Type B pancreatic cell (in vitro differentiated cells): ENCODE data around the gene TRIM65. TPM values are rescaled to one million over a fixed set of nuclear protein-coding genes. Genes with fewer than 3 reads are reported as not detected.
A peak's percentile ranks its signal among the peaks of the same experiment; 100 is the strongest.
"Not testable (repeated sequence)": the region's sequence is repeated elsewhere in the genome, so short reads cannot be mapped to it uniquely, and the experiment has no call there.

ENCODE experiments used
- DNase-seq: peaks from one replicate; pipeline ENCODE4 v3.0.0; 2021; ENCODE audit warnings: mixed read lengths; ENCODE audit not compliant: unreplicated experiment; ENCODE audit errors: extremely low spot score
- H3K27ac Mint-ChIP-seq: 2 replicates; pipeline ENCODE4 v1.8.0; 2021; ENCODE audit warnings: mild to moderate bottlenecking, mixed read lengths
- H3K27me3 Mint-ChIP-seq: 2 replicates; pipeline ENCODE4 v1.8.0; 2021; ENCODE audit warnings: mixed read lengths
- H3K36me3 Mint-ChIP-seq: 2 replicates; pipeline ENCODE4 v1.8.0; 2021; ENCODE audit warnings: mixed read lengths
- H3K4me1 Mint-ChIP-seq: one replicate; pipeline ENCODE4 v1.8.0; 2021; ENCODE audit warnings: mixed read lengths; ENCODE audit not compliant: unreplicated experiment
- H3K4me3 Mint-ChIP-seq: 2 replicates; pipeline ENCODE4 v1.8.0; 2021; ENCODE audit warnings: mild to moderate bottlenecking, mixed read lengths
- H3K9me3 Mint-ChIP-seq: 2 replicates; pipeline ENCODE4 v1.8.0; 2021; ENCODE audit warnings: mixed read lengths
- total RNA-seq: library from RNA; stranded (reverse); gene quantifications from 2 replicates; pipeline ENCODE4 v1.2.1, GENCODE V29; 2021; ENCODE audit warnings: low replicate concordance
- TF ChIP-seq, protein P1 (sequence below): fragments of 200-600 bp; sonication (generic); conservative IDR thresholded peaks from 2 replicates; pipeline ENCODE4 v1.5.0; 2021; ENCODE audit warnings: antibody characterized with exemption, mild to moderate bottlenecking

Gene TRIM65
- total RNA-seq, 1 donor from 2014 or later: 19.0 TPM

DNA sequence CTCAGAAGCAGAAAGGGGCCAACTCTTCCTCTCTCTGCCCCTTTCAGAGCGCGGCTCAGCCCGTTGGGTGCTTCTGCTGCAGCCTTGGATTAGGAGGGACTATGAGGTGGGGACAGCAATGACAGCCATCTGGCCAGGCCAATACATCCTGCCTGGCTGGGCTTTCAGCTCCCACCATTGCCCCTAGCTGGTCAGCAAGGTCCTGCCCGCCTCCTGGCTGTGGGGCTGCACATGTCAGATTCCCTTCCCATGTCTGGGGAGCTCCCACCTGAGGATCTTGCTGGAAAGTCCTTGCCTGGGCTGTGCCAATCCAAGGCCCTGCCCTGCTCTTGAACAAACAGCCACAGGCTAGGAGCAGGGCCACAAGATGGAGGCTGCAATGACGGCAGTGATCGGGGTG lies 8.3 kb downstream of the TRIM65 start:
- Mint-ChIP-seq H3K27ac (no peak overlapping the region), H3K4me3 (no peak overlapping the region), H3K9me3 (no peaks in the 10 kb centered on the region), H3K27me3 (peaks cover 5% of the 10 kb centered on the region), H3K36me3 (no peaks in the 10 kb centered on the region), H3K4me1 (no peaks in the 10 kb centered on the region)
- TF ChIP-seq, protein P1, sequence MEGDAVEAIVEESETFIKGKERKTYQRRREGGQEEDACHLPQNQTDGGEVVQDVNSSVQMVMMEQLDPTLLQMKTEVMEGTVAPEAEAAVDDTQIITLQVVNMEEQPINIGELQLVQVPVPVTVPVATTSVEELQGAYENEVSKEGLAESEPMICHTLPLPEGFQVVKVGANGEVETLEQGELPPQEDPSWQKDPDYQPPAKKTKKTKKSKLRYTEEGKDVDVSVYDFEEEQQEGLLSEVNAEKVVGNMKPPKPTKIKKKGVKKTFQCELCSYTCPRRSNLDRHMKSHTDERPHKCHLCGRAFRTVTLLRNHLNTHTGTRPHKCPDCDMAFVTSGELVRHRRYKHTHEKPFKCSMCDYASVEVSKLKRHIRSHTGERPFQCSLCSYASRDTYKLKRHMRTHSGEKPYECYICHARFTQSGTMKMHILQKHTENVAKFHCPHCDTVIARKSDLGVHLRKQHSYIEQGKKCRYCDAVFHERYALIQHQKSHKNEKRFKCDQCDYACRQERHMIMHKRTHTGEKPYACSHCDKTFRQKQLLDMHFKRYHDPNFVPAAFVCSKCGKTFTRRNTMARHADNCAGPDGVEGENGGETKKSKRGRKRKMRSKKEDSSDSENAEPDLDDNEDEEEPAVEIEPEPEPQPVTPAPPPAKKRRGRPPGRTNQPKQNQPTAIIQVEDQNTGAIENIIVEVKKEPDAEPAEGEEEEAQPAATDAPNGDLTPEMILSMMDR: no peak
- no peak for DNase-seq

DNA sequence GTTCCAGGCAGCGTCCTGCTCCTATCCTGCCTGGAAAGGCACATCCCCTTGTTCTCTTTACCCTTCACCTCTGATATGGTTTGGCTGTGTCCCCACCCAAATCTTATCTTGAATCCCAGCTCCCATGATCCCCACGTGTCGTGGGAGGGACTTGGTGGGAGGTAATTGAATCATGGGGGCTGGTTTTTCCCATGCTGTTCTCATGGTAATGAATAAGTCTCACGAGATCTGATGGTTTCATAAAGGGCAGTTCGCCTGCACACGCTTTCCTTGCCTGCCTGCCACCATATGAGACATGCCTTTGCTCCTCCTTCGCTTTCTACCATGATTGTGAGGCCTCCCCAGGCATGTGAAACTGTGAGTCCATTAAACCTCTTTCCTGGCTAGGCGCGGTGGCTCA lies 10.9 kb downstream of the TRIM65 start:
- not testable (repeated sequence) for H3K27ac Mint-ChIP-seq

DNA sequence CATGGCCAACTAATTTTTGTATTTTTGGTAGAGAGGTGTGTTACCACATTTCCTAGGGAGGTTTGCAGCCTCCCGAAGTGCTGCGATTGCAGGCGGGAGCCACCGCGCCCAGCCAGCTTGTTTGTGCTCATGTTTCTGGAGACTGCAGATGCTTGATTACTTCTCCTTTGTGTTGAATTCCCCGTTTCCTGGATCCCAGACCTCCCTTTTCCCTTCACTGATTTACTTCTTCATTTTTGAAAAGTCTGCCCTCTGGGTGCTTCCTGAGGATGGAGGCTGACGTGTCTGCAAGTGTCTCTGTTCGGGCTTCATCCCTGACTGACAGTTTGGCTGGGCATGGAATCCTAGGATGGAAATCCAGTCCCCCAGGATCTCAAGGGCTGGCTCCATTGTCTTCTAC lies 11.3 kb downstream of the TRIM65 start:
- H3K4me3 Mint-ChIP-seq: no peak overlapping the region
- DNase-seq: no peak
- H3K27me3 Mint-ChIP-seq: peaks cover 21% of the 10 kb centered on the region
- H3K36me3 Mint-ChIP-seq: no peaks in the 10 kb centered on the region
- H3K9me3 Mint-ChIP-seq: no peaks in the 10 kb centered on the region
- no peak overlapping the region for H3K27ac Mint-ChIP-seq
- no peaks in the 10 kb centered on the region for H3K4me1 Mint-ChIP-seq
- TF ChIP-seq, protein P1: no peak

More for the DNA sequence above, 10.9 kb downstream of the TRIM65 start:
- not testable (repeated sequence) for H3K4me3 Mint-ChIP-seq, H3K9me3 Mint-ChIP-seq, DNase-seq, H3K36me3 Mint-ChIP-seq, H3K4me1 Mint-ChIP-seq
- H3K27me3 Mint-ChIP-seq: peaks cover 17% of the 10 kb centered on the region

DNA sequence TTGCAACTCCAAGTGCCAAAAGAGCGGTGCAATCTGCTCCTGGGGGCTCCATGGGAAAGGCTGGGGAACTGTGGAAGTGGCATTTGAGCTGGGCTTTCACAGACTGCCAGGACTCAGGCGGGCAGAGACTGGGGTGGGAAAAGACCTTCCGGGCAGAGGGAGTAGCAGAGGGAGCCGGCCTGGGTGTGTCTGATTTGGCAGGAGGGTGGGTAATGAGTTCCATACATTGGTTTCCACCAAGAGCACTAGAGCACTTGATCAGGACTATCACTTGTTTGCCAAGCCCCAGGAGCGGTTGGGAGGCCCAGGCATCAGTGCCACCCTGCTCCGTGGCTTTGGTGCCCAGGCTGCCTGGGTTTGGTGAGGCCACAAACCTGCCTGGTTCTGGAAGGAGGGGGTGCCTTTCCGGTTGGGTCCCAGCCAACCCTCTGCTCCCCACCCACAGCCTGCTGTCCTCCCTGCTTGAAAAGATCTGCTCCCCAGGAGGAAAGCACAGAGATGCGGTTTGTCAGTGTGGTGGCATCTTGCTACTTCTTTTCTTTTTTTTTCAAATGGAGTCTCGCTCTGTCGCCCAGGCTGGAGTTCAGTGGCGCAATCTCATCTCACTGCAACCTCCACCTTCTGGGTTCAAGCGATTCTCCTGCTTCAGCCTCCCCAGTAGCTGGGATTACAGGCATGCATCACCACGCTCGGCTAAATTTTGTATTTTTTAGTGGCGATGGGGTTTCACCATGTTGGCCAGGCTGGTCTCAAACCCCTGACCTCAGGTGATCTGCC lies 14.9 kb downstream of the TRIM65 start:
- H3K36me3 Mint-ChIP-seq: no peaks in the 10 kb centered on the region
- no peak overlapping the region for H3K4me3 Mint-ChIP-seq
- no peak for DNase-seq
- H3K27me3 Mint-ChIP-seq: peaks cover 48% of the 10 kb centered on the region
- H3K27ac Mint-ChIP-seq: no peak overlapping the region
- TF ChIP-seq, protein P1: no peak
- no peaks in the 10 kb centered on the region for H3K9me3 Mint-ChIP-seq
- H3K4me1 Mint-ChIP-seq: no peaks in the 10 kb centered on the region

DNA sequence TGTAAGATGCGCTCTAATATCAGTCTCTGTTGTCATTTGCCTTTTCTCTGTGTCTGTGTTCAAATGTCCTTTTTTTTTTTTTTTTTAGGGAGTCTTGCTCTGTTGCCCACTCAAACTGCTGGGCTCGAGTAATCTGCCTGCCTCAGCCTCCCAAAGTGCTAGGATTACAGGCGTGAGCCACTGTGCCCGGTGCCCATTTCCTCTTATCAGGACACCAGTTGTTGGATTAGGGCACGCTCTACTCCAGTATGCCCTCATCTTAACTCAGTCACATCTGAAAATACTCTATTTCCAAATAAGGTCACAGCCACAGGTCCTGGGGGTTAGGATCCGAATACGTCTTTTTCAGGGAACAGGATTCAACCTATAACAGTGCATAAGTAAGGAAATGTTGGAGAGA lies 16.5 kb downstream of the TRIM65 start:
- Mint-ChIP-seq H3K4me1 (no peaks in the 10 kb centered on the region), H3K27ac (no peak overlapping the region), H3K27me3 (peaks cover 48% of the 10 kb centered on the region), H3K36me3 (no peaks in the 10 kb centered on the region), H3K4me3 (peak overlapping the region; percentile 61), H3K9me3 (no peaks in the 10 kb centered on the region)
- DNase-seq: no peak
- TF ChIP-seq, protein P1: no peak

DNA sequence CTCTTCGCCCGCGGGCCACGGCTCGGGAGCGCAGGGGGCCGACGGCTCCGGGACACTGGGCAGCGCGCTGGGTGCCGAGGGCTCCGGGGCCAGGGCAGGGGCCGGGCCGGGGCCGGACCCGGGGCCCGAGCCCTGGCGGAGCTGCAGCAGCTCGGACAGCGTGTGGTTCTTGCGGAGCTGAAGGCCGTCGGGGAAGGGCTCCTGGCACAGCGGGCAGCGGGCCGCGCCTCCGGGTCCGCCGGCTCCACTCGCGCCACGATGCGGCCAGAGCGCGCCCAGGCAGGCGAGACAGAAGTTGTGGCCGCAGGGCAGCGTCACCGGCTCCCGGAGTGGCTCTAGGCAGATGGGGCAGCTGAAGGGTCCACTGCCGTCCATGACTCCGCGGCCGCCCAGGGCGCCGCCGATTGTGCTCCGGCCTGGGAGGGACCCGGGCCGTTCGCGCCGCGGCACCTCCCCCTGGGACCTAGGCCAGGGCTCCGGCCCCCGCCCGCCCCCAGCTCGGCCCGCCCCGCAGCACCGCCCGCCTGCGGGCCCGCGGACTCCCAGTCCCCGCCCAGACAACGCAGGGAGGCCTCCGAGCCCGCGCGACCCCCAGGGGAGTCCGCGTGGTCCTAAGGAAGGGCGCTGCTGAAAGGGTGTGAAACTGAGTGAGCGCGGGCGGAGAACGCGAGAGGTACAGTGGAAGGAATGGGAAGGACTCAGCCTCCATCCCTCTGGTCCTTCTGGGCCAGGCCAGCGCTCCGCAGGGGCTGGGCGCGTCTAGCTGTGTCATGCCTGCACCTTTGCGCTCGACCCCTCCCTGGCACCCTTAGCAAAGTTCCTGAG lies 18.4 kb downstream of the TRIM65 start, which contains the start of gene TRIM47:
TRIM47 (minus strand) TSS at position 408 of the 825 bp plus-strand sequence; CDS start at position 375, 33 bp downstream.
- Mint-ChIP-seq H3K4me3 (peak within 1 kb of the TSS; percentile 77), H3K9me3 (no peaks in the 10 kb centered on the region), H3K36me3 (no peaks in the 10 kb centered on the region), H3K27me3 (peaks cover 48% of the 10 kb centered on the region), H3K27ac (peak within 1 kb of the TSS; percentile 34), H3K4me1 (no peaks in the 10 kb centered on the region)
- TF ChIP-seq, protein P1: peak; percentile 22
- DNase-seq: no peak
